ENCODE data around the gene USP24.

The USP24 gene

GRCh38 chr1:55167224-55167871, 47.8 kb downstream of the USP24 start:
- no peak for DNase-seq (ENCODE audit: low read depth in 3 of 3, low spot score in 1 of 3)

- no peak for DNase-seq (ENCODE audit: low read depth in 3 of 3, low spot score in 1 of 3)
These were observed 50.3 kb downstream of the USP24 start for GRCh38 chr1:55164906-55165305.

DNA sequence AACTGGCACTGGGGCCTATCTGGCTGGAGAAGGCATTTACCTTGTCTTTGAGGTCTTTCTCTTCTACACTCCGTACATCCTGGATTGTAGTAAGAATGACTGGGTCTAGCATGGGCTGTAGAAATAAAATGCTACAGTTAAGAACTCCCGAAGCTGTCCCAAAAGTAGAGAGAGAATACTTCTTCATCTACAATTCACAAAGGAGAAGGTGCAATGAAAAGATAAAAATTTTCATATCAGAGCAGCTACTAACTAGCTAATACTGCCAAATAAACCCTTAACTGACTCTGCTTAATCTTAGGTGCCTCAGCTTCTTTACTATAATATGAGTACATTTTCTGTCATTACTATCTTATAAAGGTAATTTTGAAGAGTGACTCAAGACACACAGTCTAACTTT, 55.6 kb downstream of the USP24 start:
- no peak for DNase-seq (ENCODE audit: low read depth in 3 of 3, low spot score in 1 of 3)

DNA sequence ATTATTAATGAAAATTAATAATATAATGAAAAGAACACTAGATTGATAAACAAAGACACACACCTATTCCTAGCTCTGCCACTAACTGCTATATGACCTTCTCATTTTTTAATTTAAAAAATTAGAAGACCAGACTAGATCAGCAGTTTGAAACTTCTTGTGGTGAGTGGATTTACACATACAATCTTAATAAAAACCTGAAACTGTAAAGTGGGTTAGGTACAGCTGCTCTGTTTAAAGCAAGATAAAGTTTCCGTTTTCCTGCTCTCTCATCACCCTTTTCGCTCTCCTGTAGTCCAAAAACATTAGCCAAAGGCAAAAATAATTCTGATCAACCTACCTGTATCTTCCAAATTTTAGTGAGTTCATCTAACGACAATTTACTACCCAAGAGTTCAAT, 58.6 kb downstream of the USP24 start:
- DNase-seq (ENCODE audit: low read depth in 3 of 3, low spot score in 1 of 3): no peak

DNA sequence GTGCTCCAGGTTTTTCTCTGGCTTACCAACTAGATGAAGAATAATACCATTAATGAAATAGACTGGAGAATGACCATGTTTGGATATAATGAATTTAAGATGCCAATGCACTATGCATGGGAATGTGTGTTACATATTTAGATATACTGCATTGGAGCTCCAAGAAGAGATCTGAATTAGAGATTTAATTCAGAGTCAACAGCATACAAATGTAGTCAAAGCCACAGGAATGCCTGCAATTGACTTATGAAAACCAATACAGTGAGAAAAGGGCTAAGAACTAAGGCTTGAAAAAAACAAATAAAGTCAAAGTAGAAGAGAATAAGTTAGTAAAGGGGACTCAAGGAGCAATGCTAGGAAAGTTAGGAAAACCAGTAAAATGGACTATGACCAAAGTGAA, 59.1 kb downstream of the USP24 start:
- DNase-seq (ENCODE audit: low read depth in 3 of 3, low spot score in 1 of 3): no peak

- DNase-seq (ENCODE audit: low read depth in 3 of 3, low spot score in 1 of 3): no peak
These were observed 59.6 kb downstream of the USP24 start for GRCh38 chr1:55155522-55155921.

GRCh38 chr1:55154616-55155015, 60.5 kb downstream of the USP24 start:
- DNase-seq (ENCODE audit: low read depth in 3 of 3, low spot score in 1 of 3): no peak

DNA sequence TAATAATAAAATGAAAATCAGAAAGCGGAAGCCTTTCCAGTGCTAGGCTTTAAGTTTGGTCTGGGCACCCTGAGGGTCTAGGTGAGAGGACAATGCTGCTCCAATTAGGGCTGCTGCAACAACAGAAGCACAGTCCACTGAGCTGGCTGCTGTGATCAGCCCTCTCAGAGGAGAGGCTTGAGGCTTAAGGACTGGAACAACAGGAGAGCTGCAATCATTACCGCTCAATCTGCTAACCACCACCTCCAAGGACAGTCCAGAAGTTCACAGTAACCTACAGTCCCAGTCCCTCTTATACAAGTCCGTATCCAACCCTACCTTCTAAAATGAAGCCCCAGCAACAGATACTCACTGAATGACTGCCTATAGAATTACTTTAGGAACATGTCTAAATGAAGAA, 62.1 kb downstream of the USP24 start:
- no peak for DNase-seq (ENCODE audit: low read depth in 3 of 3, low spot score in 1 of 3)

- DNase-seq (ENCODE audit: low read depth in 3 of 3, low spot score in 1 of 3): no peak
These were observed 64.1 kb downstream of the USP24 start for GRCh38 chr1:55150880-55151588.

DNA sequence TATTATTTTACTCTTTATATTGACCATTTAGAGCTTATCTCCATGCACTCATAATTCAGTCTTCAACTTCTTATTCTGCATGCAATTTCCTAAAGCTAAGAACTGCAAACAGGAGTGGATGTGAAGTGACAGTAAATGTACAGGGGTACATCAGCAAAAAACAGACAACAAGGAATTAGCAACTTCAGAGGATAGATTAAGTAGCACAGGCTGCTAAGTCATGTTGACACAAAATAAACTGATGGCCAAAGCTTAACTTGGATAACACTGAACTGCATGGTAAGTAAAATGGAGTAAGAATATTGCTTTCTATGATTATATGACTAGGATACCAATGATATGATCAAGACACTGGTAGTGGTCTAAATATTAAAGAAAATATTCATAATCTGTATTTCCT, 66.5 kb downstream of the USP24 start:
- DNase-seq (ENCODE audit: low read depth in 3 of 3, low spot score in 1 of 3): no peak

DNA sequence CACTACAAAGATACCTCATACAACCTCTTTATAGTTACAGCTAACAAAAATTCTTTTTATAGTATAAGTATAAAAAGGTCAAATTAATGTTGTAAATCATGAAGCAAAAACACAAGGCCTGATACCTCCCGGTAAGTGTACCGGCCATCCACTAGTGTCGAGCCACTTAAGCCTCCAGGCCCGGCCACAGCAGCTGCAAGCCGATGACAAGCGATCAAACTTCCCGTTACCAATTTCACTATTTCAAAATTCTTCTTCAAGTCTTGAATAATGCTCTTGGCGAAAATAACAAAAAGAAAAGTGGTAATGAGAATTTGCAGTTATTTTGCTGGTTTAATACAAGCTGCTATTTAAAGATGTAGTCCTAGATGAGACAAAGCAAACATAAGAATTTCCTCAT, 67.6 kb downstream of the USP24 start:
- no peak for DNase-seq (ENCODE audit: low read depth in 3 of 3, low spot score in 1 of 3)

DNA sequence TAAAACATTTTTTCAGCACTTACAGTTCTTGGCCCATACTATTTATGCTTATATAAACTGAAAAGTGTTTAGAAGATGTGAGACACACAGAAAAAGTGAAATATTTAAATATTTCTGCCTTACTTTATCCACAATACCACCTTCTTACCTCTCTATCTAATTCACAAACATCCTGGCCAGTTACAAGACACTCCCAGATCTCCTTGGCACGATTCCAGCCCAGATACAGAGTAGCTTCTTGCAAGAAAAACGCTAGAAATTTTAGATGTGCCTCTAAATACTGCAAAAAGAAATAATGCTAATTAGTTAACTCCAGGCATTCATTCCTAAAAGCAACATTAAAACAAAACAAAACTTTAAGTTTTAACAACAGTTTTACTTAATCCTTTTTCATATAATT, 68.4 kb downstream of the USP24 start:
- no peak for DNase-seq (ENCODE audit: low read depth in 3 of 3, low spot score in 1 of 3)

- no peak for DNase-seq (ENCODE audit: low read depth in 3 of 3, low spot score in 1 of 3)
These were observed 70.3 kb downstream of the USP24 start for GRCh38 chr1:55144886-55145285.

DNA sequence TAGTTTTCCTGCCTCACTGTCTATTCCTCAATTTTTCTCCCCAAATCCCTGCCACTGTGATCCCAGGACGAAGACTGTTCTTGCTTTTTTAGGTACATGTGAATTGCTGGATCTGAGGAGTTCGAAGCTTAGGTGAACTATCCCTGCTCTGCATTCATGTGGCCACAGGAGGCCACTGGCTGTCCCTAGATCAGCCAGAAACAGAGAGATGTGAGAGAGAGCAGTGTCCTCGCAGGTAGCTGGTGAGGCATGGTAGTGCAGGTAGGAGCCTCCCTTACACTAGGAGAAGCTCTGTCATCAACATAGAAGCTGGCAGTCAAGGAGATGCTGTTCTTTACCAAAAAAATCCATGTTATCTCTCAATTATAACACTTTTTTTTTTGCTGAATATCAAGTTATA, 71.5 kb downstream of the USP24 start:
- no peak for DNase-seq (ENCODE audit: low read depth in 3 of 3, low spot score in 1 of 3)

- DNase-seq (ENCODE audit: low read depth in 3 of 3, low spot score in 1 of 3): no peak
These were observed 73.8 kb downstream of the USP24 start for GRCh38 chr1:55141295-55141893.

DNA sequence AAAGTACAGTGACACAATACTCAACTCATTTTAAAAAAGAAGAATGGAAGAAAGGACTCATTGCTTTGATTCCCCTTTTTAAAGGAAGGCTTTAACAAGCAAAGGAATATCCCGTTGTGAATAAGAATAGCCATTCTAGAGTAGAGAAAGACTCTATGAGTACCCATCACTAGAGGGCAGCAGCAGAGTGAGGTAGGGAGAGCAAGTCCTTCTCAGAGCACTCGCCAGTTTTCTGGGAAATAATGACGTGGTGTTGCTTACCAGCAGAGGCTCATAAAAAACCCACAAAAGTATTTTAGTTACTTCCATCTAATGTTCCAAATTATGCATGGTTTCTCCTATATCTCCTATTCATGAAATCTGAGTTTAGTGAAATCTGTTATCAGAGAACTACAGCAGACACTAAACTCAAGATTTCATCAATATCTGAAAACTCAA, 74.6 kb downstream of the USP24 start:
- peak in 2 of 3 donors; percentile 21 to 39 for DNase-seq (ENCODE audit: low read depth in 3 of 3, low spot score in 1 of 3)

DNA sequence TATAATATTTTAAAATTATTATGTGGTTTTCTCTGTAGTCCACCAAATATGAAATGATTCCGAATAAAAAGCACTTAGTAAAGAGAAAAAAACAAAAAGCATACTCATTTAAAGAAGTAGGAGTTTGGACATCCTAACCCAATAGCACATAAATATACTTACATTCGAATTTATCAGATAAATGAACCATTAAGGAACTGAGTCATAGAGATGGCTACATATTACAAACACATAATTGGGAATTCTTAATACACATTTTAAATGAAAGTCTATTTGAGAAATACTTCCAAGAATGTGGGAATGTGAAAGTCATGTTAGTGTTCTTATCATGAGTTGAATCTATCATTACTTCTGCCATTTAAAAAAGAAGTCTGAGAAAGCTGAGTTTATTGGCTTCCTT, 75.0 kb downstream of the USP24 start:
- no peak for DNase-seq (ENCODE audit: low read depth in 3 of 3, low spot score in 1 of 3)

DNA sequence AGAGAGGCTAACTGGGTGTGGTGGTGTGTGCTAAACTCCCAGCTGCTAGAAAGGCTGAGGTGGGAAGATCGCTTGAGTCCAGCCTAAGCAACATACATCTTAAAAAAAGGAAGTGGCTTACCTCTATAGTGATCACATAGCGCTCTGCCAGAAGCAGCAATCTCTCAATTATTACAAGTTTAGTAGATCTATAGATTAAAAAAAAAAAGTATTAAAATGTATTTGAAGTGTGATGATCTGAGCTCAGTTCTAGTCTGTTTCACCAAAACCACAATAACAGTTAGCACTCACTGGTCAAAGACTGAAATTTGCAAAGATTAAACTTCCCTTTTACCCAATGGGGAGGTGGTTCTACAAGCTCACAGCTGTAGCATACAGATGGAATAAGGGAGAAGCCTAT, 76.3 kb downstream of the USP24 start:
- no peak for DNase-seq (ENCODE audit: low read depth in 3 of 3, low spot score in 1 of 3)

DNA sequence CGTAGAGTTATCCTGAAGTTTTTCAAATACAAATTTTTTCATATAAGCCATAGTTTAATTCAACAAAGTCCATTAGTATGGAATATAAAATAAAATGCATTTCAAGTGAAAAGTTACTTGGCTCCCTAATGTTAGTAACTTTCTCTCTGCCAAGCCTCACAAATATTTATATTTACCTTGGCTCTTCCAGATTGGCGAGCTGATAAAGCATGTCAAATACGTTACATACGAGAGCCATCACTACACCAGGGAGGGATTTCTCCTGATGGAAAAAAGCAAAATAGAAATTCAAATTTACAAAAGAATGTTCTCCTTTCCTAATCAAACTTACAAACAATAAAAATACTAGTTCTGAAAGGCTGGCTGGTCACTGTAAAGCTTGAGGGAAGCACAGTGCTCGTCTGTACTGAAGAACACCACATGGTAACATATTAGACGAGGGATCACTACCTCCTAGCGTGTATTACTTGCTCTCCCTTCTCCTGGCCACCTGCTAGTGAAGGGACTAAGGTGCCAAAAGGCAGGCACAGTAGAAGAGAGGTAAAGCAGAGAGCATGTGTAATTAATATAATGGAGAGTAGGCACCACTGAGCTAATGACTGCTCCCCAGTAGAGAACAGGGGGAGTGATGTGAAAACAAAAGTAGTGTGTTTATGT, 80.9 kb downstream of the USP24 start:
- DNase-seq (ENCODE audit: low read depth in 3 of 3, low spot score in 1 of 3): no peak

GRCh38 chr1:55131801-55132200, 83.4 kb downstream of the USP24 start:
- no peak for DNase-seq (ENCODE audit: low read depth in 3 of 3, low spot score in 1 of 3)

GRCh38 chr1:55131218-55131617, 83.9 kb downstream of the USP24 start:
- no peak for DNase-seq (ENCODE audit: low read depth in 3 of 3, low spot score in 1 of 3)

DNA sequence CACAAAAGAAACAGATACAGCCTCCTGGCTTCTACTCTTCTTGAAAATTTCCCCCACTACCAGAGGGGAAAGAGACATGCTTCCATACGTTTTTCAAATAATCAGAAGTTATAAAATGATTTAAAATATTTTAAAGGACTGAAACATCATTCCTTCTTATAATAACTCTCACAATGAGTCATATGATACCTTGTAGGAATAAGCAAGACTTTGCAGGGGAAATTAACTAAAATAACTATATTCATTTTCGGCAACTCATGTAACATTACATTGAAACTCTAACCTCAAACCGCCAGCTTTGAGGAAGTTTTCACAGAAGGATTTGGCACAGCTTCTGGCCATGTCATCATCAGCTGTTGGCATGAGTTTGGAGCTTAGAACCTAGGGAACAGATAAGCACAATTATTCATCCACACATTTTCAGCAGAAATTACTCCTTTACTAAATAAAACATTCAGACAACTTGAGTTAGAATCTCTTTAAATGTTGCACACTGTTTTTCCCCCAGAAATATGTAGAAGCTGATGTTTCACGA, 85.9 kb downstream of the USP24 start:
- DNase-seq (ENCODE audit: low read depth in 3 of 3, low spot score in 1 of 3): no peak
